HG02884 (cell line): ENCODE data around the gene ARHGEF11.

Experiments used
- ATAC-seq: cut with Tn5 transposase; IDR thresholded peaks from one replicate; pipeline ENCODE4 v1.9.1; 2021; ENCODE audit warnings: mild to moderate bottlenecking, moderate library complexity; ENCODE audit not compliant: unreplicated experiment

ARHGEF11 gene

DNA sequence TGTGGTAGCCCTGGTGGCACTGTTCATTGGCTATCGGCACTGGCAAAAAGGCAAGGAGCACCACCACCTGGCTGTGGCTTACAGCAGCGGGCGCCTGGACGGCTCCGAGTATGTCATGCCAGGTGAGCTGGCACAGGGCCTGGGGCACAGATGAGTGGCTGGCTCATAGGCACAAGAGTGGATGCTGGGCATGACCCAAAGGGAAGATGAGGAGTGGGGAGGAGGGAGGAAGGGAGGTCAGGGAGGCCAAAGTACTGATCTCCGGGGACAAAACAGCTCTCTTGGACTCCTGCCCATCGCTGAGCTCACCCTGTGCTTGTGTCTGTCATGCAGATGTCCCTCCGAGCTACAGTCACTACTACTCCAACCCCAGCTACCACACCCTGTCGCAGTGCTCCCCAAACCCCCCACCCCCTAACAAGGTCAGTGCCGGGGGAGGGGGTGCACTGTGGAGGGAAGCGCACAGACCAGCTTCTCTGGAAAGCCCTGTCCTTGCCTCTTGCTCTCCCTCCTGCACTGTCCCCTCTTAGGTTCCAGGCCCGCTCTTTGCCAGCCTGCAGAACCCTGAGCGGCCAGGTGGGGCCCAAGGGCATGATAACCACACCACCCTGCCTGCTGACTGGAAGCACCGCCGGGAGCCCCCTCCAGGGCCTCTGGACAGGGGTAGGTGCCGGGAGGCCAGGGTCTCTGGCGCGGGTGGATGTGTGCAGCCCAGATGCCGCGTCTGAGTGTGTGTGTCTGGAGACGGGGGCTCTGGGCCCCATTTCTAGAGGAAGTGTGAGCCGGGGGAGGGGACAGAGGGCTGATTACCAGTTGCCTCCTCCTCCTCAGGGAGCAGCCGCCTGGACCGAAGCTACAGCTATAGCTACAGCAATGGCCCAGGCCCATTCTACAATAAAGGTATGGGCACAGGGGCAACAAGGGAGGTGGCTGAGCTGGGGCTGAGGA is 132.4 kb downstream of the ARHGEF11 start:
- no peak for ATAC-seq

- no peak for ATAC-seq
These were observed 133.2 kb downstream of the ARHGEF11 start for GRCh38 chr1:156912310-156912709.

DNA sequence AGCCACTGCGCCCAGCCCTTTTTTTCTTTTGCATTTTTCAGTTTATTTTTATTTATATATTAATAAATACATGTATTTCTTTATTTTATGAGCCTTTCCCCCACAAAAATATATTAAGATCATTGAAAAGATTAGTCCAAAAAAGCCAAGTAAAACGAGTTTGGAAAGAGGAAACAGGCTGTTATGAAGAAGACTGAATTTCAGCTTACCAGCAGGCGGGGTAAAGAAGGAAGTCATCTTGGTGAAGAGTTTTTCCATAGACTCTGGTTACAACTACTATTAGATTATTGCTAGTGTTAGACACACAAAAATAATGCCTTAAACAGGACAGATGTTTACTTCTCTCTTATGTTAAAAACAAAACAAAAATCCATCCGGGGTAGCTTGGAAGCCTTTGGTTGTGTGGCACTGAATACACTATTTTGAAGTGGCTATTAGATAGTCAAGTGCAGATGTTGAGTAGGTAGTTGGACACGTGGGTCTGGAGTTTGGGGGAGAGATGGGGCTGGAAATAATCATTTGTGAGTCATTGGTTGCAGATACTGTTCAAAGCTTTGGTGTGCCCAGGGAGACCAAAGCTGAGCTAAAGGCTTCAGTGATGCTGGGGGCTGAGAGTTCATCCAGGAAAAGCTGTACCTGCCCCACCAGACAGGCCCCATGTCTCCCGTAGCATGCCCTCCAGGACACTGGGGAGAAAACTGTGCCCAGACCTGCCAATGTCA is 133.8 kb downstream of the ARHGEF11 start:
- no peak for ATAC-seq

- no peak for ATAC-seq
These were observed 135.2 kb downstream of the ARHGEF11 start for GRCh38 chr1:156910309-156910782.

DNA sequence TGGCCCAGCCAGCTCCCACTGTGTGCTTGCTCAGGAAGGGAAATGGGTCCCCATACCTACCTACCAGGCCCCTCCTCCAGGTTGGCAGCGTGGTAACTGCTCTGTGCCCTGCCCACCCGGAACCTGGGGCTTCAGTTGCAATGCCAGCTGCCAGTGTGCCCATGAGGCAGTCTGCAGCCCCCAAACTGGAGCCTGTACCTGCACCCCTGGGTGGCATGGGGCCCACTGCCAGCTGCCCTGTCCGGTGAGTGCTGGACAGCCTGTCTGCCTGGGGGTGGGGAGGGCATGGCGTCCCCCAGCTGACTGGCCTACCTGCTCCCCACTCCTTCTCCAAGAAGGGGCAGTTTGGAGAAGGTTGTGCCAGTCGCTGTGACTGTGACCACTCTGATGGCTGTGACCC is 135.9 kb downstream of the ARHGEF11 start:
- no peak for ATAC-seq

DNA sequence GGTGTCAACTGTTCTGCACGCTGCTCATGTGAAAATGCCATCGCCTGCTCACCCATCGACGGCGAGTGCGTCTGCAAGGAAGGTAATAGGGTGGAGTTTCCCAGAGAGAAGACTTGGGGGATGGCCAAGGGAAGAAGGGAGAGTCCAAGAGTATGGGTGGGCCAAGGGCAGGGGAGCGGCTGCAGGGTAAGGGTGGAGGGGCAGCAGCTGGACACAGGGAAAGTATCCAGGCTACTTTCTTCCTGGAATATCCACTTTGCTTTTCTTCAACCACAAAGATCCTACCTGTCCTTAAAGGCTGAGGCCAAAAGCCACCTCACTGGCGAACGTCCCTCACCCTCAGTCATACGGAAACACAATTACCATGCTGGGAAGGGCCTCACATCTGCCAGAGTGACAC is 136.6 kb downstream of the ARHGEF11 start:
- ATAC-seq, result no peak

DNA sequence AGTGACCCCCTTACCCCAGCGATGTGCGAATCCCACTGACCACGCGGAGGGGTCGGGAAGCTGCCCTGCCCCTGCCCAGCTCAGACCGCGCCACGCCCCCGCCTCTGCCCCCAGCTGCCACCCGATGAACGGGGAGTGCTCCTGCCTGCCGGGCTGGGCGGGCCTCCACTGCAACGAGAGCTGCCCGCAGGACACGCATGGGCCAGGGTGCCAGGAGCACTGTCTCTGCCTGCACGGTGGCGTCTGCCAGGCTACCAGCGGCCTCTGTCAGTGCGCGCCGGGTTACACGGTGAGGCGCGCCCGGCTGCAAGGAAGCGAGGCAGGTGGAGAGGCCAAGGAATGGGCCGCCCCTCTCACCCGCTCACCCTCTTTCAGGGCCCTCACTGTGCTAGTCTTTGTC is 137.0 kb downstream of the ARHGEF11 start:
- ATAC-seq, result no peak

DNA sequence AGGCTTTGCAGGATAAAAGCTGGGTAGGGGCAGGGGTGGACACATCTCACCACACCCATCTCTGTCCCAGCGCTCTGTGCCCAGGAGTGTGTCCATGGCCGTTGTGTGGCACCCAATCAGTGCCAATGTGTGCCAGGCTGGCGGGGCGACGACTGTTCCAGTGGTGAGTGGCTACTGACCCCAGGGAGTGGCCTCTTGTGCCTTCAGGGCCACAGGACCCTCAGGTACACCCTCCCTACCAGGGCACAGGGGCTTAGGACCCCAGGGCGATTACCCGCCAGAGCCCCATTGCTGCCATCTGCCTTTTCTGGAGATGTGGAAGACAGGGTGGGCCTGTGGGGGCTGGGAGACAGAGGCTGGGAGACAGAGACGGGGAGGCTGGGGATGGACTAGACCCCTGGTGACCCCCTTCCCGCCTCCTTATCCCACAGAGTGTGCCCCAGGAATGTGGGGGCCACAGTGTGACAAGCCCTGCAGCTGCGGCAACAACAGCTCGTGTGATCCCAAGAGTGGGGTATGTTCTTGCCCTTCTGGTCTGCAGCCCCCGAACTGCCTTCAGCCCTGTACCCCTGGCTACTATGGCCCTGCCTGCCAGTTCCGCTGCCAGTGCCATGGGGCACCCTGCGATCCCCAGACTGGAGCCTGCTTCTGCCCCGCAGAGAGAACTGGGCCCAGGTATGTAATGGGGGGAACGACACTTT is 139.2 kb downstream of the ARHGEF11 start:
- ATAC-seq, result no peak

DNA sequence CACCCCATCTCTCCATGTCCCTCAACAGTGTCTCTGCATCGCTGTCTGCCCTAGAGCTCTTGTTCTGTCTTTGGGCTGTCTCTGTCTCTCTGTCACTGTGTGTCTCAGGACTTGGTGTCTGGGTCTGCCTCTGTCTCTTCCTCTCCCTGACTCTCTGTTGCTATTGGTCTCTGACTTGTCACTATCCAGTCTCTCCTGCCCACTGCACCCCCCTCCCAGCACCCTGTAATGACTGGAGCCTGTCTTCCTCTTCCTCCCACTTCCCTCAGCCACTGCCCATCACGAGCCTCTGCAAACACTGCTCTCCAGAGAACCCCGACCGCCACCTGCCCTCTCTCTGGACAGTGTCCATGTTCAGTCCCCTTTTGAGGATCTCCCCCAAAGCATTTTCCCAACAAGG is 139.9 kb downstream of the ARHGEF11 start:
- ATAC-seq, result no peak

DNA sequence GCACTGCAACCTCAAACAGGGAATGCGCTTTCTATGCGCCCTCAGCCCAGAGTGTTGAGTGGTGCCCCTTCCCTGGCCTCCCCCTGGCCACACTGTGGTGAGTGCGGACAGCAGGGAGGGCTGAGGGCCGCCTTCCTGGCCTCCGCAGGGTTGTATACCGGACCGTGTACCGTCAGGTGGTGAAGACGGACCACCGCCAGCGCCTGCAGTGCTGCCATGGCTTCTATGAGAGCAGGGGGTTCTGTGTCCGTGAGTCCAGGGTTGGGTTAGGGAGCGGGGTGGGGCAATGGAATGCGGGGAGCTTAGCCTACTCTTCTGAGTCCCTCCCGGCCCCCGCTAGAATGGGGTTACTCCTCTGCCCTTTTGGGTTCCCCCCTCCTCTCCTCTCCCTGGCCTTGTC is 140.4 kb downstream of the ARHGEF11 start:
- ATAC-seq, result no peak

DNA sequence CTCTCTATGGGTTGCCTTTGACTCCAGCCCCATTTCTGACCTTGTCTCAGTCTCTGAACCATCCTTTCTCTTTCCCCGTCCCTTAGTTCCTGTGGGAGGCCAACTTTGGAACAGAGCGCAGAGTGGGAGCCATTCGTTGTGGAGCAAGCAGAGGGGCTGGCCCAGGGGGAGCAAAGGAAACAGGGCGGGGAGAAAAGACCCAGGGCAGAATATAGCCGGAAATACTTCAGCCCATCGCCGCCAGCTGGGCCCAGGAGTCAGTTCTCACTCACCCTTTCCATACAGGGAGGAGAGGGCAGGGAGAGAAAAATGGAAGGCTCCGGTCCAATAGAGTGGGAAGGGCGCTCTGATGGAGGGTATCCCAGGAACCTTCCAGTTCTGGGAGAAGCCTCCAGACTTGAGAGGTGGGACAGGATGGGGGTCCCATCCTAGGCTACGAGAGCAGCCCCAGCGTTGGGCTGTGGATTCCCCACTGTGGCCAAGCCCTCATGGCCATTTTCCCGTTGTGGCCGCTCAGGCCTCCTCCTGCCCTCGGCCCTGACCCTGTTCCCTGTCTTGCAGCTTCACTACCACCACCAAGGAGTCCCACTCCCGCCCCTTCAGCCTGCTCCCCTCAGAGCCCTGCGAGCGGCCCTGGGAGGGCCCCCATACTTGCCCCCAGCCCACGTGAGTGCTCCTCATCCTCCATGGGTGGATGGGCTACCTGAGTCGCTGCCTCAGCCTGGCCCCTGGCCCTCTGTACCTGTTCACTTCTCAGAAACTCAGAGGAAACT is 141.2 kb downstream of the ARHGEF11 start:
- no peak for ATAC-seq

DNA sequence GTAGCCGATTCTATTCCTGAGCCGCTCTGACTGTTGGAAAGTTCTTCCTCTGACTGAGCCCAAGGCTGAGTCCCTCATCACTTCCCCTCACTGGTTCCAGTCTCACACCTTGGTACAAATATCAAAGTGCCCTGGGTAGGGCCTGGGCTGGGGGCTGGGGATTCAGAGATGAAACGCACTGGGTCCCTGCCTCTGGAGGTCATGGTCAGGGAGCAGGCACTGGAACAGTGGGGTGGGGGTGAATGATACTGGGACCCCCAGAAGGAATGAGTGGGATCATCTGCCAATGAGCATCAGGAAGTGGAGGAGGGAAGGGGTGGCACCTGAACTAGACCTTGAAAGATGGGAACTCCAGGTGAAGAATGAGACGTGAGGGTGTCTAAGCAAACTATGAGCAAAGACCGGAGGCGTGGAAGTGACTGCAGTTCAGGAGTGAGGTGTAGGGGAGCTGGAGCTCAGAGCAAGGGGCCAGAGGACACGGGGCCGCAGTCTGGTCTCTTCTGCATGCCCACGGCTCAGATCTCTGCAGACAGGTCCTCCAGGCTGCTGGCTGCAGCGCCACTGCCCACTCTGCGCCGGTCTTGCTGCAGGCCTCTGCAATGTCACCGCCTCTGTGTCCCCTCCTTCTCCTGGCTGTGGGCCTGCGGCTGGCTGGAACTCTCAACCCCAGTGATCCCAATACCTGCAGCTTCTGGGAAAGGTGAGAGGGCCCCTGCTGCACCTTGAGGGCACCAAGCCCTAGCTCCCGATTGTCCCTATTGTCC is 142.0 kb downstream of the ARHGEF11 start:
- no peak for ATAC-seq

- ATAC-seq, result no peak
These were observed 143.3 kb downstream of the ARHGEF11 start for GRCh38 chr1:156901966-156902915.

DNA sequence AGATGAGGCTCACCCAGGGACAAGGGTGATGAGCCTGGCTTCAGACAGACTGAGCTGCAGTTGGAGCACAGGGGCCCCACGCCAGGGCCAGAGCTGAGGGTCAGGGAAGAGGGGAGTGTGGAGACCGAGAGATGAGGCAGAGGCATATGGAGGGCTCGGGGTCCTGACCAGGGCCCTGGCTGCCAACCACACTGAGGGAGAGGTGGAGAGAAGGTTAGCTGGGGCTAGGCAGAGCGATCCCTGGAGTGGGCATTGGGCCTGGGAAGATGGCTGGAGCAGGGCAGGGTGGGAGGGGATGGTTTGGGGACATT is 144.0 kb downstream of the ARHGEF11 start:
- ATAC-seq, result no peak

DNA sequence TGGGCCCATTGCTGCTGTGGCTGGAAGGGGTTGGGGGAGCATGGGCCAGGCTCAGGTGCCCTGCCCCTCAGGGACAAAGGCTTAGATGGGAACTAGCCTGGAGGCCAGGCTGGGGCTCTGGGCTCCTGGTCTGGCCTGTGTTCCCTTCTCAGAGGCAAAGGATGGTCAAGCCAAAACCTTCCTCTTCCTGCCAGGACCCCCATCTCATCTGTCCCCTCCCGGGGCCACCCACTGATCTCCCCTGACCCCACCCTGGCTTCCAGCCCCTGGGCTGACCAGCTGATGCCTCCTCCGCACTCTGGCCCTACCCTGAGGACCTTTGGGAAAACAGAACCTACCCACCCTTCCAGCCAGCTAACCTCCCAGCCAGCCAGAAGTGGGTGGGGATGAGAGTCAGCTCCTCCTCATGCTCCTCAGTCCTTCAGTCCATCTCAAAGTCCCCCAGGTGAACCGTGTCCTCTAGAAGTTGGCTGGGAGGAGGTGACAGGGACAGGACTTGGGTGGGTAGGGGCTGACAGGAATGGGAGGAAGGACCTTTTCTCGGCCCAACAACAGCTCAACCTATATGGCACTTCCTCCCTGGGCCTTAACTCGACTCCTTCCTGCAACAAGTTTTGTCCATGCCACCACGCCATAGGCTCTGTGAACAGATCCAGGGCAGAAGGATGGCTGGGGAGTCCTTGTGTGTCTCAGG is 144.5 kb downstream of the ARHGEF11 start:
- ATAC-seq, result no peak

GRCh38 chr1:156899956-156900718 is 145.4 kb downstream of the ARHGEF11 start:
- no peak for ATAC-seq

DNA sequence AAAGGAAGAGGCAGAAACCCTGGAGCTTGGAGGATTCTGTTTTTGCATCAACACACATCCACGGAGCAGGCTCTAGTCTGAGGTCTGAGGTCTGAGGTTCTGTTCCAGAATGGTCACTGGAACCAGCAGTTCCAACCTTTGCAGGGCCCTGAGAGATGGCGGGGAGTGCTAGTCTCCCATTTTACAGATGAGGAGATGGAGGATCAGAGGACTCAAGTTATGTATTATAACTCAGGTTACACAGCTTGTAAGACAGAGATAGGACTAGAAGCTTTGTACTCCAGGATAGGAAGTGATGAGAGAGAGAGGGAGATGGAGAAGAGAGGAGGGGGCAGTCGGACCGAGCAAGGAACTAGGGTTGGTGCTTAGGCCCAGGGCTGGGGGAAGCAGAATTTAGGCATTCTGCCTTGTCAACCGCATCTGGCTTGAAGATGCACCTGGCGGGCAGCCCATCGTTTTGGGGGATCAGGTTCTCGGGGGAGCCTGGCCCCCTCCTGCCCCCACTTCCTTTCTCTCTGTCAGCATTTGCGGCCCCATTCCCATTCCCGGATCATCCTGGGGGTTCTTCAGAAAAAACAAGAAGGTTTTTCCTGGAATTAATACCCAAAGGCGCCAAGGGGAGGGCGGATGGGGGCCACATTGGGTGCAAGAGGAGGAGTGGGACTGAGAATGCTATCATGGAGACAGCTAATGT is 146.4 kb downstream of the ARHGEF11 start:
- ATAC-seq, result no peak
